Inflammatory macrophage (primary cell): ENCODE measurements around the gene CFD.
A peak's percentile ranks its signal among the peaks of the same experiment; 100 is the strongest.
"Not testable (repeated sequence)": the region's sequence is repeated elsewhere in the genome, so short reads cannot be mapped to it uniquely, and the experiment has no call there.

Experiments used
- DNase-seq, 2 donors: peaks; one replicate each; pipeline ENCODE4 v3.0.0-alpha.2; 2020 to 2022
- total RNA-seq, 18 experiments: gene quantifications; one replicate each; lab custom pipeline; 2026; ENCODE audit warnings: mixed read lengths in 6 of 18, inconsistent platforms in 2 of 18; lab: John Stamatoyannopoulos, UW

CFD gene
- total RNA-seq, result 3.1 to 72.5 (median 22.8) reads per million in 18 experiments

DNA sequence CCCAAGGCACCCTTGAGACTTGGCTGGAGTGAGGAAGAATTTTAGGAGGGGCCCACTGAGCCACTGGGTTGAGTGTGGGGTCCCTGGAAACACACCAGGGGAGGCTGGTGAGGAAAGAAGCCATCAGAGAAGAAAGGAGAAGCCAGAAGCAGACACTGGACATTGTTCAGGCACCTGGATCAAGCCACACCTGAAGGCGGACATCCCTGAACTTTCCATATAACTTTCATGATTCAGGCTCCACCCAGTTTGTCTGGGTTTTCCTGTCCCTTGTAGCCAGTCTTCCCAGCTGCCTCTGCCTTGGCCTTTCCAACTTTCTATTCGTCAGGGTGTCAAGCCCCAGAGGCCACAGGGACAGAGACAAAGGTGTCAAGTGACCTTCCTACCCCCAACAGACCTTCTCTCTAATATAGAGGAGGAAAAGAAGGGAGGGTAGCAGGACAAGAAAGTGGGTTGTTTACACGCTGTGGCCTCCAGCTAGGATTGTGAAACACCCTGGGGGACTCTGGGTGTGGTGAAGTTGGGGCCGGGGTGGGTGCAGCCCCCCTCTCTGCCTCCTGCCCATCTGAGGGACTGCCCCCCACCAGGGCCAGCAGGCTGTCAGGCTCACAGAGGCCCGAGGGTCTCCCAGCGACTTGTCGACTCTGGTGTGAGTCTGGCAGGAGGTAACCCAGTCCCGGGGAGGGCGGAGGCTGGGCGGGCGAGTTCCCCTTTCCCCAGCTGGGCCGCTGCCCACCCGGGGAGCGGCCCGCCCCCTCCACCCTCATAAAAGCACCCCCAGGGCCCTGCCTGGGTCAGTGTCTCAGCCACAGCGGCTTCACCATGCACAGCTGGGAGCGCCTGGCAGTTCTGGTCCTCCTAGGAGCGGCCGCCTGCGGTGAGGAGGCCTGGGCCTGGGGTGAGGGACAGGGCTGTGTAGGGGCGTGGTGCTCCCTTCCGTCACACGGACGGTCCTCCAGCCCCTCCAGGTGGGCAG is at the start of gene CFD:
TSS of gene CFD (plus strand) at position 797 of the 976 bp plus-strand sequence. CDS start at position 823, 26 bp downstream.
- peak; percentile 57 to 61 for DNase-seq

DNA sequence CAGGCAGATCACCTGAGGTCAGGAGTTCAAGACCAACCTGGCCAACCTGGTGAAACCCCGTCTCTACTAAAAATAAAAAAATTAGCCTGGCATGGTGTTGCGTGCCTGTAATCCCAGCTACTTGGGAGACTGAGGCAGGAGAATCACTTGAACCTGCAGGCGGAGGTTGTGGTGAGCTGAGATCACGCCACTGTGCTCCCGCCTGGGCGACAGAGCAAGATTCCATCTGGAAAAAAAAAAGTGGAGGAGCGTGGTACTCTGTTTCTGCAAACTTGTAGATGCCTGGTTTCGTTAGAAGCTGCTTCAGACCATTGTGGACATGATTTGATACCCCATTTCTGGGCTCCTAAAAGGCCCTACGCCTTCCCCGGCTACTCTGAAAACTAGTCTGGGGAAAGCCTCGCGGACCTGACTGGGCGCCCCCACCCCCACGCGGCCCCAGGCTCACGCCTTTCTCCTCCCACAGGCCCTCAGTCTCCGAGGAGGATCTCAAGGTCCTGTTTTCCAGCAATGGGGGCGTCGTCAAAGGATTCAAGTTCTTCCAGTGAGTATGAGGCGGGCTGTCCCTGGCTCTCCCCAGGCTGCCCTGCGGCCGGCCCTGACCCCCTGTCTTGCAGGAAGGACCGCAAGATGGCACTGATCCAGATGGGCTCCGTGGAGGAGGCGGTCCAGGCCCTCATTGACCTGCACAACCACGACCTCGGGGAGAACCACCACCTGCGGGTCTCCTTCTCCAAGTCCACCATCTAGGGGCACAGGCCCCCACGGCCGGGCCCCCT is 49.2 kb upstream of the CFD start:
- DNase-seq, result no peak

DNA sequence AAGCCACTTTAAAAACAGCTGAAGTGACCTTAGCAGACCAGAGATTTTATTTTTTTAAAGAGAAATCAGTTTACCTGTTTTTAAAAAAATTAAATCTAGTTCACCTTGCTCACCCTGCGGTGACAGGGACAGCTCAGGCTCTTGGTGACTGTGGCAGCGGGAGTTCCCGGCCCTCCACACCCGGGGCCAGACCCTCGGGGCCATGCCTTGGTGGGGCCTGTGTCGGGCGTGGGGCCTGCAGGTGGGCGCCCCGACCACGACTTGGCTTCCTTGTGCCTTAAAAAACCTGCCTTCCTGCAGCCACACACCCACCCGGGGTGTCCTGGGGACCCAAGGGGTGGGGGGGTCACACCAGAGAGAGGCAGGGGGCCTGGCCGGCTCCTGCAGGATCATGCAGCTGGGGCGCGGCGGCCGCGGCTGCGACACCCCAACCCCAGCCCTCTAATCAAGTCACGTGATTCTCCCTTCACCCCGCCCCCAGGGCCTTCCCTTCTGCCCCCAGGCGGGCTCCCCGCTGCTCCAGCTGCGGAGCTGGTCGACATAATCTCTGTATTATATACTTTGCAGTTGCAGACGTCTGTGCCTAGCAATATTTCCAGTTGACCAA is 48.5 kb upstream of the CFD start:
- DNase-seq, result no peak

DNA sequence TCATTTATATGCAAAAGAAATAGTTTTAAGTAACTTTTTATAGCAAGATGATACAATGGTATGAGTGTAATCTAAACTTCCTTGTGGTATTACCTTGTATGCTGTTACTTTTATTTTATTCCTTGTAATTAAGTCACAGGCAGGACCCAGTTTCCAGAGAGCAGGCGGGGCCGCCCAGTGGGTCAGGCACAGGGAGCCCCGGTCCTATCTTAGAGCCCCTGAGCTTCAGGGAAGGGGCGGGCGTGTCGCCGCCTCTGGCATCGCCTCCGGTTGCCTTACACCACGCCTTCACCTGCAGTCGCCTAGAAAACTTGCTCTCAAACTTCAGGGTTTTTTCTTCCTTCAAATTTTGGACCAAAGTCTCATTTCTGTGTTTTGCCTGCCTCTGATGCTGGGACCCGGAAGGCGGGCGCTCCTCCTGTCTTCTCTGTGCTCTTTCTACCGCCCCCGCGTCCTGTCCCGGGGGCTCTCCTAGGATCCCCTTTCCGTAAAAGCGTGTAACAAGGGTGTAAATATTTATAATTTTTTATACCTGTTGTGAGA is 47.9 kb upstream of the CFD start:
- DNase-seq, result no peak

DNA sequence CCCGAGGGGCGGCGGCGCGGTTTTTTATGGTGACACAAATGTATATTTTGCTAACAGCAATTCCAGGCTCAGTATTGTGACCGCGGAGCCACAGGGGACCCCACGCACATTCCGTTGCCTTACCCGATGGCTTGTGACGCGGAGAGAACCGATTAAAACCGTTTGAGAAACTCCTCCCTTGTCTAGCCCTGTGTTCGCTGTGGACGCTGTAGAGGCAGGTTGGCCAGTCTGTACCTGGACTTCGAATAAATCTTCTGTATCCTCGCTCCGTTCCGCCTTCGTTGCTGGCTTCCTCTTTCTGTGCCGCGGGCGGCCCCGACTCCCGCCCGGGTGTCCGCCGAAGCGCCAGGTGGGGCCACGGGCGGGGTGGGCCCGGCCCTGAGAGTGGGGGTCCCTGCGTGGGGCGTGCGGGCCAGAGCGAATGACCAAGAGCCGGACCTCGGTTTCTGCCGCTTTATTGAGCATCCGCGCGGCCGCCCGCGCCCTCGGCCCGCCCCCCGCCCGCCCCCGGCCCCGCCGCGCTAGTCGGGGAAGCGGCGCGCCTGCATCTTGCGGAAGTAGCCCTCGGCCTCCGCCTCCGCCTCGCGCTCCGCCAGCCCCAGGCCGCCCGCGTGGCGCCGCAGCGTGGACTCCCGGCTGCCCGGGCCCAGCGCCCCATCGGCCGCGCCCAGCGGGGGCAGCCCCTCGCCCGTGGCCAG is 47.3 kb upstream of the CFD start:
- DNase-seq, result no peak

DNA sequence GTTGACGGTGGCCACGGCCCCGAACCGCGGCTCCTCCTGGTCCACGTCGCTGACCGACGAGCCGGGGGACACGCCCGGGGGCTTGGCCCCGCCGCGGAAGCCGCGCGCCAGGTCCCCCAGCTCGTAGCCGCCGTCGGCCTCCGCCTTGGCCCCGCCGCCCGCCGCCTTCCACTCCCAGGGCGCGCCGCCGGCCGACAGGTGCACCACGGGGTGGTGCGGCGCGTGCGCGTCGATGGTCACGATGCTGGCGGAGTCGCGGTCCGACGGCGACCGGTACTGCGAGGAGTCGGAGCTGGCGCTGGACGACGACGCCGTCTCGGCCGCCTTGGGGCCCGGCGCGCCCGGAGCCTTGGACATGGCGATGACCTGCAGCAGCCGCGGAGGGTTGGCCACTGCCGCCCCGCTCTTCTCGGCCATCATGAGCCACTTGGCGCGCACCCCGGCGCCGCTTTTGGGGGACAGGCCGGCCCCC is 46.7 kb upstream of the CFD start:
- no peak for DNase-seq

DNA sequence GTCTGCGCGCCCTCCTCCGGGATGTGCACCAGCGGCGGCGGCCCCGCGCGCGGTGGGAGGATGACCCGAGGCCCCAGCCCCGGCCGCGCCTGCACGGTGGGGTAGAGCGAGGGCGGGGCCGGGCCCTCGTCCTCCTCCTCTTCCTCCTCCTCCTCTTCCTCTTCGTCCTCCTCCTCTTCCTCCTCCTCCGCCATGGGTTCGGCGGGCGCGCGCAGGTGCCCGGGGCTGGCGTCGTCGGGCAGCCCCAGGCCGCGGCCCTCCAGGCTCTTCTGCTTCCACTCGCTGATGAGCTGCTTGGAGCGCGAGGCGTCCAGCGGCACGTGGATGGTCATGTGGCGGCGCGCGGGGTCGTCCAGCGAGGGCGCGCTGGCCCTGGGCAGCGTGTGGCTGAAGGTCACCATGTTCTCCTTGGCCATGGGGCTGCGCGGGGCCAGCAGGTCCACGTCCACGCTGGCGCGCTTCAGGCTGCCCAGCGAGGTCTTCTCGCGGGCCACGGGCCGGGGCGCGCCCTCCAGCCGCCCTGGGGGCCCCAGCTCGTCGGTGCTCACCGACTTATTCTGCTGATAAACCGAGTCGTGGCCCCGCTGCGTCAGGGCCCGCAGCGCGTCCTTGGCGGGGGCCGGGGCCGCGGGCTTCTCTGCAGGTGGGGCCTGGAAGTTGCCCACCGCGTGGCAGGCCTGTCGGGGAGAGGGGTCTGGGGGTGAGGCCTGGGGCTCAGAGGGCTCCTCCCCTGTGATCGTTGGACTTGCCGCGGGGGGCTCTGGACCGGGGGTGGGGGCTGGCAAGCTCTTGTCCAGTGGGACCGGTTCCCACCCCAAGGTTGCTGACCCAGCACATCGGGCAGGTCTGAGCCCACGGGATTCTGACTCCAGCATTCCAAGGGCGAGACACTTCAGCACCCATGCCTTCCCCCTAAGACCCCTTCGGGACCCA is 46.0 kb upstream of the CFD start:
- no peak for DNase-seq

DNA sequence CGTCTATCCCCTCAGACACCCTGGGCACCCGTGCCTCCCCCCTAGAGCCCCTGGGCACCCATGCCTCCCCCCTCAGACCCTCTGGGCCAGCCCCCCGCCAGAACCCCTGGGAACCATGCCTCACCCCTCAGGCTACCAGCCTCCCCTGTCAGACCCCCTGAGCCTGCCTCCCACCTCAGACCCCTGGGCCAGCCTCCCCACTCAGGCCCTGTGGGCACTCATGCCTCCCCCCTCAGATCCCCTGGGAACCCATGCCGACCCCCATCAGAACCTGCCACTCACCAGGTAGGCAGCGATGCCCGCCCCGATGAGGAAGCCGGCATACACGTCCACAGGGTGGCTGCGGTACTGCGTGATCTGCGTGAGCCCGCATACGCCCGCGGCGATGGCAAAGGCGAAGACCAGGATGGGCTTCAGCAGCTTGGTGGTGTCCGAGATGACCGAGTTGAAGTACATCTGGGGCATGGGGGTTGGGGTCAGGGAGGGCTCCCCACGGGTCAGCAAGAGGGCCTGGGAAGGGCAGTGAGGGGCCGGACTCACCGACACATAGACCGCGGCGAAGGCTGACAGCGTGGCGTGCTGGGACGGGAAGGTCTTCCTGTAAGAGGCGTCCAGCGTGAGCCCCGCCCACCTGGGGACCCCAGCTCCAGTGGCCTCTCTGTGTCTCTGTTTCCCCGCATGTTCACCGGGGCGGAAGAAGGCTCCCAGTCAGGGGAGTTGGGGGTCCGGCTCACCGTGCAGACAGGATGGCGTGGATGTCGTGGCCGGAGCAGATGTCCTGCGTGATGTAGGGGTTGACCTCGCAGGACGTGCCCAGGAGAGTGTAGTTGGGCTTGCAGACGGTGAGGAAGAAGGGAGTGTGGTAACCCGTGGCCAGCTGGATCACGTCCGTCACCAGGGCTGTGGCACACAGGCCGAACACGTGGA is 45.0 kb upstream of the CFD start:
- DNase-seq, result no peak

DNA sequence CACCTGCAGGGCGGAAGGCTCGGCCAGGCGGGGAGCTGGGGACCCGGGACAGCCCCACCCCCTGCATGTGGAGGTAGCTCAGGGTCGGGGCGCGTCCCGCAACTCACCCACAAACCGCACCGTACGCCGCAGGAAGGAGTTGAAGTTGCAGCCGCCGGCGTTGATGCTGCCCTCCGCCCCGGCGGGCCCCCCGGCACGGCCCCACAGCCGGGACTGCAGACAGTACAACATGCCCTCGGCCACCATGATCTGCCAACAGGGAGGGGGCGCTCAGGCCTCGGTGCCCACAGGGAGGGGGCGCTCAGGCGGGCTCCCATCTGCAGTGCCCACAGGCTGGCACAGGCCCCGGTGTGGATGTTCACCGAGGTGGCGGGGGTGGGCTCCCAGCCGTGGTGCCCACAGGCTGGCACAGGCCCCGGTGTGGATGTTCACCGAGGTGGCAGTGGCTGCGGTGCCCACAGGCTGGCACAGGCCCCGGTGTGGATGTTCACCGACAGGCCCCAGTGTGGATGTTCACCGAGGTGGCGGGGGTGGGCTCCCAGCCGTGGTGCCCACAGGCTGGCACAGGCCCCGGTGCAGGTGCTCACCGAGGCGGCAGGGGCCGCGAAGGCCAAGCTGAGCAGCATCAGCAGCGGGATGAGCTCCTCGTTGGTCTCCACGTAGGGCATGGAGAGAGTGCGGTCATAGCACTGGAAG is 44.2 kb upstream of the CFD start:
- DNase-seq, result no peak

DNA sequence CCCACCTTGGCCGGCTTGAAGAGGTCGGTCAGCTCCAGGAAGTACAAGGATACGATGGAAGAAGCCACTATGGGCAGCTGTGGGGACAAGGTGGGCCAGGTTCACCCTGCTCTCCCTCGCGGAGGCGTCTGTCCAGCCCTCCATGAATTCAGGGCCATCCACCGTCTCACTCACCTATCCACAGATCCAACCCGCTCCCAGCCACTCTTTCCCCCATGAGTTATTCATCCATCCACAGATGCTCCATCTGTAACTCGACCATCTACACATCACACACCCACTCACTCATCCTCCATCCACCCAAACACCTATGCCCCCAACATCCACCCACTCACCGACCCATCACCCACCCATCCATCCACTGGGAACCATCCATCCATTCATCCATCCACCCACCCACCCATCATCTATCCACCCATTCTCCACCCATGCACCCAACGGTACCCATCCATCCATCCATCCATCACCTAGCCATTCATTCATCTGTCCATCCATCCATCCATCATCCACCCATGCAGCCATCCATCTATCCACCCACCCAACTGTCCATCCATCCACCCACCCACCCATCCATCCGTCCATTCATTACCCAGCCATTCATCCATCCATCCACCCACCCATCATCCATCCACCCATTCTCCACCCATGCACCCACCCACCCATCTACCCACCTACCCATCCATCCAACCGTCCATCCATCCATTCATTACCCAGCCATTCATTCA is 43.5 kb upstream of the CFD start:
- no peak for DNase-seq

DNA sequence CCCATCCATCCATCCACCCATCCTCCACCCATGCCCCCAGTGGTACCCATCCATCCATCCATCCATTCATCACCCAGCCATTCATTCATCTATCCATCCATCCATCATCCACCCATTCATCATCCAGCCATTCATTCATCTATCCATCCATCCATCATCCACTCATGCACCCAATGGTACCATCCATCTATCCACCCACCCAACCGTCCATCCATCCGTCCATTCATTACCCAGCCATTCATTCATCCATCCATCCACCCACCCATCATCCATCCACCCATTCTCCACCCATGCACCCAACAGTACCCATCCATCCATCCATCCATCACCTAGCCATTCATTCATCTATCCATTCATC is 43.0 kb upstream of the CFD start:
- no peak for DNase-seq

DNA sequence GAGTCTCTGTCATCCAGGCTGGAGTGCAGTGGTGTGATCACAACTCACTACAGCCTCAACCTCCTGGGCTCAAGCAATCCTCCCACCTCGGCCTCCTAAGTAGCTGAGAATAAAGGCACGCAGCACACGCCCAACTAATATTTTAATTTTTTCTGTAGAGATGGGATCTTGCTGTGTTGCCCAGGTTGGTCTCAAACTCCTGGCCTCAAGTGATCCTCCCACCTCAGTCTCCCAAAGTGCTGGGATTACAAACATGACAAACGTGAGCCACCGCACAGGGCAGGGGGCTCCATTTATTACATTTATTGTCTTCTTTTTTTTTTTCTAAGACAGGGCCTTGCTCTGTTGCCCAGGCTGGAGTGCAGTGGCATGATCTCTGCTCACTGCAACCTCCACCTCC is 39.3 kb upstream of the CFD start:
- DNase-seq, result not testable (repeated sequence)

DNA sequence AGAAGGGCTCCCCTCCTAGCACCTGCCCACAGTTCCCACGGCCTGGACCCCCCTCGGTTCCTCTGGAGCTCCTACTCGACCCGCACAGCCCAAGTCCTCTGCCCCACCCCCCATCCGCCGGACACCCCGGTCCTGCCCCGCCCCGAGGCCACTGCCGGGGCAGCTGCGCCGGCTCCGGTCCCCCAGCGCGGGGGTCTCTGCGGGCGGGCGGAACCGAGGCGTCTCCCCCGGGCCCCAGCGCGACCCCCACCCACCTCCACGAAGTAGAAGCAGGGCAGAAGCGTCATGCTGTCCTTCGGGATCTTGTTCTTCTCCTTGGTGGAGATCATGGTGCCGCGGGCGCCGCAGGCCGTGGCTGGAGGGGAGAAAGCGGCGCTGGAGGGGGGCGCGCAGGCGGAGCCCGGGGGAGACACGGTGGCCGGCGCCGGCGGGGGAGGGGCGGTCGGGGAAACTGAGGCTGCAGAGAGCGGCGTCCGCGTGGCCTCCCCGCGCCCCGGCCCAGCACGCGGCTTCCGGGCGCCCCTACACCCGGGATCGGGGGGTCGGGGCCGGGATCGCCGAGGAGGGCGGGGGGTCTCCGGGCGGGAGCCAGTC is 38.1 kb upstream of the CFD start:
- no peak for DNase-seq

DNA sequence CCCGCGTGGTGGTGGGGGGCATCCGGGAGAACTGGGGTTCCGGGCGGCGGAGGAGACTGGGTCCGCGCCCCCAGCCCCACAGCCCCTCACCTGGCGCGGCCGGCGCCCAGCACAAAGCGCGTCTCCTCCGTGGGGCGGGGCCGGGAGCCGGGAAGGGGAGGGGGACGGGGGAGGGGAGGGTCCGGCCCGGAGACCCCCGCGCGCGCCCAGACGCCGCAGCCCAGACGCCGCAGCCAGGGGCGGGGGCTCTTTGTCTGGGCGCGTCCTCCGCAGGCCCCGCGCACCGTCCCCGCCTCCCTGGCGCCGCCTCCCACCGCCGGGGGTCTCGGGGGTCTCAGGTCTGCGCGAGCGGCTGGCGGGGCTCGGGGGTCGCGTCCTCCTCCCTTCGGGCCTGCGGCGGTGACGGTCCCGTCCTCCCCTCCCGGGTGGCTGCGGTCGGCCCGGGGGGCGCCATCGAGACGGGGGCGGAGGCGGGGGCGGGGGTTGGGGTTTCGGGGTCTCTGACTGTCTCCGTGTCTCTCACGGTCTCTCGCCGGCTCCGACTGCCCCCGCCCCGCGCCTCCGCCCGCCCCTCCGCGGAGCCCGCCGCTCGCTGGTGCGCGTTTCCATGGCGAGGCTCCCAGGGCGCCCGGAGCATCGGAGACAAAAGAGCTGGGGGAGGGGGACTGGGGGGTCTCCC is 37.5 kb upstream of the CFD start, which contains the start of gene PLPPR3:
TSS of gene PLPPR3 (minus strand) at position 131 of the 679 bp plus-strand sequence. CDS start 396 bp downstream, outside the sequence.
- no peak for DNase-seq

DNA sequence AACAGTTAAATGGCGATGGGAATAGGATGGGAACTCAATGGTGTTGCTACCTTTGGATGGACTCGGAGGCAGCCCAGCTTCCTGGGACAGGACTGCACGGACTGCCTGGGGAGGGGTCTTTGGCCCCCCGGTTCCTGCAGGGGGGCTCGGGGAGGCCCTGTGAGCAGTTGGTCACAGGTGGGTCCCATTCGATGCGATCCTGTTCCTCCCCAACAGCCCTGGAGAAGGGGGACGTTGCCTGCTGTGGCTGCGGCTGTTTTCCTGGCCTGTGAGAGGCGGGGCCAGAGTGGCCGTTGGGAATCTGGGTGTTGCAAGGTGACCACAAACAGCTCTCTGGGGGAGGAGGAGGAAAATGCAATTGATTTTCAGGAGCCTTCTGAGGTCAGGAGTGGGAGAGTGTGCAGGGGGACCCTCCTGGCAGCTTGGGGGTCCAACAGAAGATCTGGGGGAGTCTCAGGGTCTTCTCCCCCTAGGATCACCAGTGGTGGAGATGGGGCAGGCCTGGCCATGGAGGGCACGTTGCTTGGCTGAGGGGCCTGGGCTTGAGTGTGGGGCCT is 35.8 kb upstream of the CFD start:
- peak; percentile 38 to 47 for DNase-seq

DNA sequence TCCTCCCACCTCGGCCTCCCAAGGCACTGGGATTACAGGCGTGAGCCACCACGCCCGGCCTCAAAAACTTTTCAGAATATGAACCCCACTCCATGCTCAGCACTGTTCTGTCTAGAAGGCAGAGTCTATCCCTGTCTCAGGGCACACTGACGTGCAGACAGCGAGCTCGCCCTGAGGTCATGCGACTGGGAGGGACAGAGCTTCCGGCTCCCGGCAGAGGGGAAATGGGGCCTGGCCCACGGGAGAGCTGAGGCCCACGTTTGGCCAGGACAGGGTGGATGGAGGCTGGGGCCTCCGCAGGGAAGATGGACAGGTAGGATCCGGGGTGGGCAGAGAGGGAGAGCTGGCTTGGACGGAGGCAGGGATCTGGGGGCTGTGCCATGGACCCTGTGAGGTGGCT is 34.6 kb upstream of the CFD start:
- peak; percentile 73 to 85 for DNase-seq
